GM18907 (cell line): ENCODE data around the gene BFSP2.

ENCODE experiments used
- ATAC-seq: cut with Tn5 transposase; IDR thresholded peaks from one replicate; pipeline ENCODE4 v1.9.1; 2021; ENCODE audit warnings: mild to moderate bottlenecking, moderate library complexity; ENCODE audit not compliant: unreplicated experiment

The BFSP2 gene

GRCh38 chr3:133383175-133383574, 16.7 kb upstream of the BFSP2 start:
- no peak for ATAC-seq

- ATAC-seq = no peak
Measured at GRCh38 chr3:133383741-133384140, 16.1 kb upstream of the BFSP2 start.

GRCh38 chr3:133384331-133385027, 15.4 kb upstream of the BFSP2 start:
- no peak for ATAC-seq

- no peak for ATAC-seq
Measured at GRCh38 chr3:133386876-133387275, 13.0 kb upstream of the BFSP2 start.

- ATAC-seq = no peak
Measured at GRCh38 chr3:133387341-133387740, 12.5 kb upstream of the BFSP2 start.

- no peak for ATAC-seq
Measured at GRCh38 chr3:133388696-133389395, 11.0 kb upstream of the BFSP2 start.

GRCh38 chr3:133390715-133391114, 9.1 kb upstream of the BFSP2 start:
- ATAC-seq = no peak

- no peak for ATAC-seq
Measured at GRCh38 chr3:133393204-133393603, 6.7 kb upstream of the BFSP2 start.

GRCh38 chr3:133393691-133394474, 6.0 kb upstream of the BFSP2 start:
- ATAC-seq = no peak

- ATAC-seq = no peak
Measured at GRCh38 chr3:133394561-133395311, 5.1 kb upstream of the BFSP2 start.

- ATAC-seq = no peak
Measured at GRCh38 chr3:133396906-133397305, 3.0 kb upstream of the BFSP2 start.

- no peak for ATAC-seq
Measured at GRCh38 chr3:133401374-133402135, 1.7 kb downstream of the BFSP2 start.

GRCh38 chr3:133404920-133405319, 5.1 kb downstream of the BFSP2 start:
- ATAC-seq = no peak

- no peak for ATAC-seq
Measured at GRCh38 chr3:133408366-133408765, 8.5 kb downstream of the BFSP2 start.

GRCh38 chr3:133408961-133409360, 9.1 kb downstream of the BFSP2 start:
- no peak for ATAC-seq

GRCh38 chr3:133410191-133410892, 10.5 kb downstream of the BFSP2 start:
- ATAC-seq = no peak

GRCh38 chr3:133412183-133413132, 12.6 kb downstream of the BFSP2 start:
- no peak for ATAC-seq

GRCh38 chr3:133413161-133414020, 13.5 kb downstream of the BFSP2 start:
- ATAC-seq = no peak
